ENCODE results near the gene RBKS. TPM values are rescaled to one million over a fixed set of nuclear protein-coding genes. Genes with fewer than 3 reads are reported as not detected.

Gene RBKS
- total and polyA plus RNA-seq, 2 of the 8 experiments (the other 6 are each of a cell fraction or from before 2014, with no cell fraction given) = 1.1 to 1.5 TPM

DNA sequence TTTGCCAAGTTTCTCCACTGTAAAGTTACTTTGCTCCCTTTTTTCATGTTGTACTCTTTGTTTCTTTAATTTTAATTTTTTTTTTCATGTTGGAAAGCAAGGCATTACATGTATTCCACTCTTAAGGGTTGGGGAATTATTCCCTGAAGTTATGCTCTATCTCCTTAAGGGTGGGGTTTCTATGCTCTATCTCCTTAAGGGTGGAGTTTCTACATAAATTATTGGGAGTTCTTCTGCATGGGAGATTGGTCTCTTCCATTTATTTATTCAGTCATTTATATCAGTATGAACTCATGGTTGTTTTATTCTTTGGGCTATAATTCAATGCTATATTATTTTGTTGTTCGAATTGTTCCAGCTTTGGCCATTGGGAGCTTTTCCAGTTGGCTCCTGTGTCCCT lies 107.5 kb downstream of the RBKS start:
- Histone ChIP-seq H3K4me3 (ENCODE audit: extremely low read depth in 1 of 4, insufficient read depth in 2 of 4, low read depth in 3 of 4, low read length in 4 of 4) (no peak overlapping the region), H3K4me1 (replicated peaks in 1 of 4; ENCODE audit: control insufficient read depth in 3 of 4, insufficient read depth in 4 of 4, low read length in 3 of 4) (no peaks in the 10 kb centered on the region), H2AK5ac (ENCODE audit: low read depth, low read length) (no peak overlapping the region), H2BK120ac (replicated peaks; ENCODE audit: low read depth, low read length) (no peak overlapping the region), H2BK20ac (ENCODE audit: low read length) (no peak overlapping the region), H3K79me1 (ENCODE audit: low read depth, low read length) (no peaks in the 10 kb centered on the region), H3K23me2 (ENCODE audit: low read depth, low read length) (no peaks in the 10 kb centered on the region; the same call in 1 of the 2 replicates), H3K9ac (replicated peaks in 1 of 4; ENCODE audit: extremely low read depth in 1 of 4, low read depth in 3 of 4, low read length in 3 of 4) (no peak overlapping the region), H3K27ac (ENCODE audit: low read depth, low read length) (no peak overlapping the region), H3K79me2 (ENCODE audit: control insufficient read depth in 1 of 2, insufficient read depth in 2 of 2, low read length in 2 of 2) (peaks cover 0 to 7% of the 10 kb centered on the region in 2 experiments; a peak in 2 of 4 replicates), H3K23ac (ENCODE audit: insufficient read length) (no peak overlapping the region), H4K5ac (ENCODE audit: insufficient read length, low read depth, low read length) (no peak overlapping the region), H3K4me2 (ENCODE audit: insufficient read depth in 1 of 2, low read depth in 2 of 2, low read length in 2 of 2) (no peak overlapping the region), H4K8ac (ENCODE audit: extremely low read depth, insufficient read depth, low read length) (no peak overlapping the region), H2BK5ac (ENCODE audit: low read depth, low read length) (no peak overlapping the region), H3K14ac (ENCODE audit: insufficient read length) (no peak overlapping the region), H2AFZ (ENCODE audit: low read length) (no peak overlapping the region), H3K36me3 (ENCODE audit: control insufficient read depth in 2 of 4, insufficient read depth in 4 of 4, low read length in 3 of 4) (peaks cover 0 to 4% (median 0%) of the 10 kb centered on the region in 4 experiments; a peak in 3 of 8 replicates), H2BK12ac (ENCODE audit: low read depth, low read length) (no peak overlapping the region), H4K91ac (replicated peaks; ENCODE audit: insufficient read length, low read length) (no peak overlapping the region), H3K4ac (replicated peaks; ENCODE audit: insufficient read length, low read depth, low read length) (no peak overlapping the region), H4K20me1 (replicated peaks in 1 of 2; ENCODE audit: control insufficient read depth in 1 of 2, insufficient read depth in 2 of 2, low read length in 2 of 2) (peaks cover 0 to 3% of the 10 kb centered on the region in 2 experiments), H3K9me3 (ENCODE audit: insufficient read depth in 2 of 2, low read depth in 1 of 2, low read length in 1 of 2) (no peaks in the 10 kb centered on the region), H3K18ac (ENCODE audit: extremely low read depth, low read length) (no peak overlapping the region), H3K27me3 (replicated peaks in 1 of 4; ENCODE audit: control insufficient read depth in 3 of 4, extremely low read depth in 1 of 4, insufficient read depth in 3 of 4, low read length in 3 of 4) (no peaks in the 10 kb centered on the region), H3K56ac (replicated peaks; ENCODE audit: insufficient read length, low read depth, low read length) (no peak overlapping the region), H2BK15ac (ENCODE audit: low read length) (no peak overlapping the region)
- no peak for FAIRE-seq
- ChIA-PET POLR2A (ENCODE audit: partially characterized antibody) (interaction anchor here (2.0 kb wide), 1 partner anchor 10 kb away, joined by 7 read pairs; no protein-coding TSS in a partner anchor), CTCF (ENCODE audit: partially characterized antibody) (interaction anchor here (0.6 to 1.6 kb wide), 2 partner anchors 58 to 1914 kb away, joined by 3 read pairs; no protein-coding TSS in a partner anchor)
- DNase-seq (ENCODE audit: low read depth in 1 of 2, low spot score in 2 of 2) = no peak
- WGBS, 2 experiments (ENCODE audit: extremely low coverage in 1 of 2, insufficient coverage in 1 of 2, insufficient read length in 1 of 2, insufficient replicate concordance in 2 of 2, low coverage in 1 of 2, low lambda C conversion rate in 2 of 2, missing lambda C conversion rate in 1 of 2) = 87% methylated on average over 1 of the region's 1 CpG; no CpG with 5 or more reads in 1 of the 2 experiments
- TF ChIP-seq MAFK (IDR thresholded peaks at IDR 0.05; ENCODE audit: low read depth, low read length) (no peak), SUZ12 (IDR thresholded peaks at IDR 0.05; ENCODE audit: low read length) (no peak), SP2 (IDR thresholded peaks at IDR 0.05; ENCODE audit: low read length) (no peak), TCF12 (IDR thresholded peaks at IDR 0.05; ENCODE audit: low read depth, low read length) (no peak), JUND (IDR thresholded peaks at IDR 0.05; ENCODE audit: low read length) (no peak)
- TF ChIP-seq, protein P1, sequence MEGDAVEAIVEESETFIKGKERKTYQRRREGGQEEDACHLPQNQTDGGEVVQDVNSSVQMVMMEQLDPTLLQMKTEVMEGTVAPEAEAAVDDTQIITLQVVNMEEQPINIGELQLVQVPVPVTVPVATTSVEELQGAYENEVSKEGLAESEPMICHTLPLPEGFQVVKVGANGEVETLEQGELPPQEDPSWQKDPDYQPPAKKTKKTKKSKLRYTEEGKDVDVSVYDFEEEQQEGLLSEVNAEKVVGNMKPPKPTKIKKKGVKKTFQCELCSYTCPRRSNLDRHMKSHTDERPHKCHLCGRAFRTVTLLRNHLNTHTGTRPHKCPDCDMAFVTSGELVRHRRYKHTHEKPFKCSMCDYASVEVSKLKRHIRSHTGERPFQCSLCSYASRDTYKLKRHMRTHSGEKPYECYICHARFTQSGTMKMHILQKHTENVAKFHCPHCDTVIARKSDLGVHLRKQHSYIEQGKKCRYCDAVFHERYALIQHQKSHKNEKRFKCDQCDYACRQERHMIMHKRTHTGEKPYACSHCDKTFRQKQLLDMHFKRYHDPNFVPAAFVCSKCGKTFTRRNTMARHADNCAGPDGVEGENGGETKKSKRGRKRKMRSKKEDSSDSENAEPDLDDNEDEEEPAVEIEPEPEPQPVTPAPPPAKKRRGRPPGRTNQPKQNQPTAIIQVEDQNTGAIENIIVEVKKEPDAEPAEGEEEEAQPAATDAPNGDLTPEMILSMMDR (IDR thresholded peaks at IDR 0.05; ENCODE audit: control extremely low read depth in 1 of 3, insufficient read depth in 1 of 3, low read depth in 1 of 3, low read length in 3 of 3) = no peak

Data from H1 (cell line).